ENCODE data around the gene GPER1. TPM values are rescaled to one million over a fixed set of nuclear protein-coding genes. Genes with fewer than 3 reads are reported as not detected.

The GPER1 gene
- polyA plus RNA-seq, 1 donor: 14.2 TPM

- no peak for DNase-seq
These were observed 33.5 kb upstream of the GPER1 start for GRCh38 chr7:1054438-1054837.

- peak; percentile 75 for DNase-seq
These were observed 33.0 kb upstream of the GPER1 start for GRCh38 chr7:1054861-1055450.

- no peak for DNase-seq
These were observed 32.4 kb upstream of the GPER1 start for GRCh38 chr7:1055491-1055955.

- DNase-seq: no peak
These were observed 31.7 kb upstream of the GPER1 start for GRCh38 chr7:1055956-1056784.

- DNase-seq: no peak
These were observed 31.0 kb upstream of the GPER1 start for GRCh38 chr7:1056785-1057410.

DNA sequence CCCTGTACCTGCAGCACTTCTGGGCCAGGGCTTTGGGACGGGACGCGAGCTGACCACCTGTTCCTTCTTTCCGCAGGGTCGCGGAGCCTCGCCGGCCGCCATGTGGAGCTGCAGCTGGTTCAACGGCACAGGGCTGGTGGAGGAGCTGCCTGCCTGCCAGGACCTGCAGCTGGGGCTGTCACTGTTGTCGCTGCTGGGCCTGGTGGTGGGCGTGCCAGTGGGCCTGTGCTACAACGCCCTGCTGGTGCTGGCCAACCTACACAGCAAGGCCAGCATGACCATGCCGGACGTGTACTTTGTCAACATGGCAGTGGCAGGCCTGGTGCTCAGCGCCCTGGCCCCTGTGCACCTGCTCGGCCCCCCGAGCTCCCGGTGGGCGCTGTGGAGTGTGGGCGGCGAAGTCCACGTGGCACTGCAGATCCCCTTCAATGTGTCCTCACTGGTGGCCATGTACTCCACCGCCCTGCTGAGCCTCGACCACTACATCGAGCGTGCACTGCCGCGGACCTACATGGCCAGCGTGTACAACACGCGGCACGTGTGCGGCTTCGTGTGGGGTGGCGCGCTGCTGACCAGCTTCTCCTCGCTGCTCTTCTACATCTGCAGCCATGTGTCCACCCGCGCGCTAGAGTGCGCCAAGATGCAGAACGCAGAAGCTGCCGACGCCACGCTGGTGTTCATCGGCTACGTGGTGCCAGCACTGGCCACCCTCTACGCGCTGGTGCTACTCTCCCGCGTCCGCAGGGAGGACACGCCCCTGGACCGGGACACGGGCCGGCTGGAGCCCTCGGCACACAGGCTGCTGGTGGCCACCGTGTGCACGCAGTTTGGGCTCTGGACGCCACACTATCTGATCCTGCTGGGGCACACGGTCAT lies 30.3 kb upstream of the GPER1 start:
- DNase-seq: no peak

DNA sequence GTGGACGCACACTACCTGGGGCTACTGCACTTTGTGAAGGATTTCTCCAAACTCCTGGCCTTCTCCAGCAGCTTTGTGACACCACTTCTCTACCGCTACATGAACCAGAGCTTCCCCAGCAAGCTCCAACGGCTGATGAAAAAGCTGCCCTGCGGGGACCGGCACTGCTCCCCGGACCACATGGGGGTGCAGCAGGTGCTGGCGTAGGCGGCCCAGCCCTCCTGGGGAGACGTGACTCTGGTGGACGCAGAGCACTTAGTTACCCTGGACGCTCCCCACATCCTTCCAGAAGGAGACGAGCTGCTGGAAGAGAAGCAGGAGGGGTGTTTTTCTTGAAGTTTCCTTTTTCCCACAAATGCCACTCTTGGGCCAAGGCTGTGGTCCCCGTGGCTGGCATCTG lies 29.6 kb upstream of the GPER1 start:
- DNase-seq: no peak

- no peak for DNase-seq
These were observed 29.1 kb upstream of the GPER1 start for GRCh38 chr7:1058821-1059199.

DNA sequence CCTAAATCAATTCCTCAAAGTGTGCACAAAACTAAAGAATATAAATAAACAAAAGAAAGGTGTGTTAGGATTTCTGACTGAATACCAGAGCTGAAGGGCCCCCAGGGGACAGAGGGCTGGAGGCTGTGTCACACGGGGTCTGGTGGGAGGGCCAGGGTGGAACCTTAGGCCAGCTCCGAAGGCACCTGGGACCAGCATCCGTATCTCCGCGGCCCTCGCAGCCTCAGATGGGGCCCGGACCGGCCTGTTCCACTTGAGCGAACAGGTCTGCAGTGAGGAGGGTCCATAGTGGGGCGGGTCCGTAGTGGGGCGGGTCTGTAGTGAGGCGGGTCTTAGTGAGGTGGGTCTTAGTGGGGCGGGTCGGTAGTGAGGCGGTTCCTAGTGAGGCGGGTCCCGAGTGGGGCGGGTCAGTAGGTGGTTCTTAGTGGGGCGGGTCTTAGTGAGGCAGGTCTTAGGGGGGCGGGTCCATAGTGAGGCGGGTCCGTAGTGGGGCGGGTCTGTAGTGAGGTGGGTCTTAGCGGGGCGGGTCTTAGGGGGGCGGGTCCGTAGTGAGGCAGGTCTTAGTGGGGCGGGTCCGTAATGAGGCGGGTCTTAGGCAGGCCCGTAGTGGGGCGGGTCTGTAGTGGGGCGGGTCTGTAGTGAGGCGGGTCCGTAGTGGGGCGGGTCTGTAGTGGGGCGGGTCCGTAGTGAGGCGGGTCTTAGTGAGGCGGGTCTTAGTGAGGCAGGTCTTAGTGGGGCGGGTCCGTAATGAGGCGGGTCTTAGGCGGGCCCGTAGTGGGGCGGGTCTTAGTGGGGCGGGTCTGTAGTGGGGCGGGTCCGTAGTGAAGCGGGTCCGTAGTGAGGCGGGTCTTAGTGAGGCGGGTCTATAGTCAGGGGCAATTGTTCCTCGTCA lies 28.5 kb upstream of the GPER1 start:
- no peak for DNase-seq

- no peak for DNase-seq
These were observed 27.4 kb upstream of the GPER1 start for GRCh38 chr7:1060315-1061072.

DNA sequence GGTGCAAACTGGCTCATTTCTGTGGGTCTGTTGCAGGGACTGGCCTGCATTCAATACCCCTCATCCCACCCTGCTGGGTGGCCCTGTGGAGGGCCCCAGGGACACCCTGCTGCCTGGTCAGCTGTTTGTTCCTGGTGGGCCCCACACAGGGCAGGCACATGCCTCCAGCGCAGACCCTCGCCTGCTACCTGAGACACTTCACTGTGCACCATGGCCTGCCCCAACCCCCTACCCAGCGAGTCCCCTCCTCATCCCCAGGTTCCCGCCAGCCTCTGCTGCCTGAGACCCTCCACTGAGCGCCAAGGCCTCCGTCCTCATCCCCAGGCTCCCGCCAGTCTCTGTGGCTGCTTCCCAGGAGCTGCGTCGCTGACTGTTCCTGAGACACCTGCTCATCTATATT lies 26.7 kb upstream of the GPER1 start:
- DNase-seq: no peak

GRCh38 chr7:1062296-1063294 lies 25.3 kb upstream of the GPER1 start:
- no peak for DNase-seq

DNA sequence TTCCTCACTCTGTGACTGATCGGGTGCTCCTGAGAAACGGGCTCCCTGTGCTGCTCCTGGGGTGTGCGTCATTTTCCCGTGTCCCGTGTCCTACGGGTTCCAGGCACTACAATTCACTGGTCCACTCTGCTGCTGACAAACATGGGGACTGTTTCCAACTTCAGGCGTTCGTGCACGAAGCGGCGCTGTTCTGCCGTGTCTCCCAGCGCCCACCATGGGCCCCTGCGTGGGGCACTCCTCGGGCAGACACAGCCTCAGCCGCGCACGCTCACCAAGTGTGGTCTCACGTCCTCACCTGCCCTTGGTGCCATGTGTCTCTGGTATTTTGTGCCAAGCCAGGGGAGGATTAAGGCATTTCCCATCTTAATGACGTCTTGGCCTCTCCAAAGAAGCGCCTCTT lies 24.6 kb upstream of the GPER1 start:
- DNase-seq: no peak

- no peak for DNase-seq
These were observed 23.3 kb upstream of the GPER1 start for GRCh38 chr7:1064581-1064980.

DNA sequence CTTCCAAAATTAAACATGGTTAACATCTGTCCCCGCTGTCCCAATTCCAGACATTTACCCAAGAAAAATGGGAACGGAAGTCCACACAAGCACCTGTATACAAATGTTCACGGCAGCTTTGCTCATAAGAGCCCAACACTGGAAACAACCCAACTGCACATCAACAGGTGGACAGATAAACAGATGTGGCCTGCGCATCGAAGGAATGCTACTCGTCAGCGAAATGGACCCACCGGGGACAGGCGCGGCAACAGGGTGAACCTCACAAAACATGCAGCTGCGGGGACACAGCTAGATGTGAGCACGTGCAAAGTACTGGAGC lies 22.7 kb upstream of the GPER1 start:
- no peak for DNase-seq

DNA sequence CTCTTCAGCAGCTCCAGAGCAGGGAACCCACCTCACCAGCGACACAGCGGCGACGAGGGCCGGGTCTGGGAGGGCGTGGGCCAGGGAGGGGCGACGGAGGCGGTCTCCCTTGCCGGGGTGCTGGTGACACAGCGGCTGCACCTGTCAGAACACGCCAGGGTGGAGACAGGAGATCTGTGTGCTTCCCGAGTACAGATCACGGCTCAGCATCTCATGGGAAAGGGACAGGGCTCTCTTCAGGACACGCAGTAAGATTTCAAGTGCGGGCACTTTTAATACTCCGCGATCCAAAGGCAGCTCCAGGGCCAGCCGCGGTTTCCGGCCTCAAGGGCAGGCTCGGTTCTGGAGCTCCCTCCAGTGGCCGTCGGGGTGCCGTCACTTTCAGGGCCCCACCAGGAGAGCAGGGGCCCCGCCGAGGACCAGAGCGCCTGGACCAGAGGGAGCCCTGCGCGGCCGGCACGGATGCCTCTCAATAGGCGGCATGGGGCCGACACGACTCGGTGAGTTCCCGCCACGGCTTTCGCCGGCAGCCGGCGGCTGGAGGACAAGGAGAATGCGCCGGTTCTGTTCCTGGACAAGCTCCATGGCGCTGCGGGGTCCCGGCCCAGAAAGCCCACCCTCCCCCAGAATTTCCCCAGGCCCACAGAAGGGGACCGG lies 22.2 kb upstream of the GPER1 start:
- DNase-seq: peak; percentile 78

DNA sequence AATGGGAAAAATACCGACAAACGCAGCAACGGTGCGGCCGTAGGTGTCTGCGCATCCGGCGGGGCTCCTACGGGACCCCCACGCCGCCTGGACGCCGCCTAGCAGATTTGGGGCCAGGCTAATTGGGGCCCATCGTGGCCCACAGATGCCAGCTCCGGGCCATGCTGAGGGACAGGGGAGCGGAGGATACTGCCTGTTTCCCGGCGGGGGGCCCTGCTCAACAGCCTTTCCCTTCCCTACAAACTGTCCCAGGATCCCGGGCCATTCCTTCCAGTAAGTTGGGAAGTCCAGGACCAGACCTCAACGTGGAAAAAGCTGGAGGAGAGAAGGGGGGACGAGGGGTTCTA lies 21.7 kb upstream of the GPER1 start:
- DNase-seq: no peak

GRCh38 chr7:1068013-1068412 lies 19.9 kb upstream of the GPER1 start:
- no peak for DNase-seq

- DNase-seq: no peak
These were observed 19.3 kb upstream of the GPER1 start for GRCh38 chr7:1068619-1069018.

Measured in hindlimb muscle (tissue), 1 donor.